NAMALWA (cell line): ENCODE results near the gene TMEM208.

Experiments used
- DNase-seq: peaks from one replicate; pipeline ENCODE4 v3.0.0-alpha.2; 2015; ENCODE audit warnings: low spot score

Gene TMEM208

DNA sequence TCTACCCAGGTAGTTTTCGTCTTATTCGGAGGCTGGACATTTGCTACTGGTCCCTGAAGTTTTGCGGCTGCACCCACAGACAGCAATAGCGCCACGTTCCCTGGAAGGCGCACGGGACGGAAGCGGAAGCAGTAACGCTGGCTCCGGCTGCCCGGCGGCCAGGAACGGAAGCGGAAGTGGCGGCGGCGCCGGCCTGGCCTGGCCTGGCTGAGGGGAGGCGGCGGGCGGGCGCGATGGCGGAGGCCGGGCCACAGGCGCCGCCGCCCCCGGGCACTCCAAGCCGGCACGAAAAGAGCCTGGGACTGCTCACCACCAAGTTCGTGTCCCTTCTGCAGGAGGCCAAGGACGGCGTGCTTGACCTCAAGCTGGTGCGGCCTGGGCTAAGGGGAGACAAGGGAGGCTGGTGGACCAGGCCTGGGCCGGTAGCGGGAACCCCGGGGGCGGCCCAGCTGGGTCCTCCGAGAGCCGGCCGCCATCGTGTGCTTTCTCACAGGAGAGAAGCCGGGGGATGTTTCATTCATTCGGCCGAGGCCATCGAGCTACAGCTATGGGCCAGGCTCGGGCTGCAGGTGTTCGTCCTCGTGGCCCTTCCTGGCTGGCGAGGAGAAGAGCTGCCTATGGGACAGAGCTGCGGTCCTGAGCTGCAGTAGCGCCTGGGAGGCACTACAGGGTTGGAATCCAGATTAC lies 34.8 kb upstream of the TMEM208 start, which contains the start of gene E2F4:
TSS of gene E2F4 (plus strand) at position 161 of the 687 bp plus-strand sequence. CDS start at position 234, 73 bp downstream.
- DNase-seq, result peak; percentile 93

DNA sequence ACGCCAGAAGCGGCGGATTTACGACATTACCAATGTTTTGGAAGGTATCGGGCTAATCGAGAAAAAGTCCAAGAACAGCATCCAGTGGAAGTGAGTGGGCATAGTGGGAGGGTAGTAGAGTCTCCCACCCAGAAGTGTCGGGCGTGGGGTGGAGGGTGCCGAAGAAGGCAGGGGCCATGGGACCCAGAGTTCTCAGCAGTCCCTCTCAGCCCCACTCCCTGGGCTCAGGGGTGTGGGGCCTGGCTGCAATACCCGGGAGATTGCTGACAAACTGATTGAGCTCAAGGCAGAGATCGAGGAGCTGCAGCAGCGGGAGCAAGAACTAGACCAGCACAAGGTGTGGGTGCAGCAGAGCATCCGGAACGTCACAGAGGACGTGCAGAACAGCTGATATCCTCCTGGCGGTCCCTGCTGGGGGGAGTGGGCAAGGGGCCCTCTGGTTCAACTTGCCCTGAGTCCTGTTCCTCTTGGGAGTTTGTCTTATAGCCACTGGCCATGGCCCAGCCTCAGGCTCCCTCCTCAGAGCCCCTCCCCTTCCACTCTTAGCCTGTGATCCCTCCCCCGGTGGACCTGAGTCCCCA lies 34.1 kb upstream of the TMEM208 start:
- DNase-seq, result no peak

DNA sequence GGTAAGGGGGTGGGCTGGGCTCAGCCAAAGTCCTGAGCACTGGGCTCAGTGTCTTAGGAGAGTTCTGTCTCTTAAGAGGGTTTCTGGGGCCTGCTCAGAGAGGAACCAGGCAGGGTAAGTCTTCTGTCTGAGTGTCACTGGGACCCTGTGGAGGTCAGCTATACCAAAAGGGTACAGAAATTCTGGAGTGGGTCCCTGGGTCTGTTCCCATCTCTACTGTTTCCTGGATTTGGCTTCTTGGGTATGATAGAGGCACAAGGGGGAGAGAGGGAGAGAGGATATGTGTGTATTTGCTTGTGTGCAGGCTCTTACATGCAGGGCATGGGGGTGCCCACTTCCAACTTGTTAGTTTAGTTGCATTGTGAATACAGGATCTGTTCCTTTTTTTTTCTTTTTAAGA lies 33.4 kb upstream of the TMEM208 start:
- DNase-seq, result no peak

DNA sequence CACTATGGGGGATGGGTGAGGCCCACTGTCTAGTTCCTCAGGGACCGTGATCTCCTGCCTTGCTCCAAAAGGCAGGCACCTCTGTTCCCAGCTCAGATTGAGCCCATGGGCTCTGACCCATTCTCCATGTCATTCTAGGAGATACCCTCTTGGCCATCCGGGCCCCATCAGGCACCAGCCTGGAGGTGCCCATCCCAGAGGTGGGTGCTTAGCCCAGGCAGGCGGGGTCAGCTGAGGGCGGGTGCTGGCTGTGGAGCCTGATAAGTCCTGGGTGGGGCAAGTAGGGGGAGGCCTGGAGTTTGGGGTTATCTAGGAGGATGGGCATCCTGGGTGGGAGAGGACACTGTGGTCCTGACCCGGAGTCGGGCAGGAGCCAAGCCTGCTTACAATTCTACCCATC lies 32.7 kb upstream of the TMEM208 start:
- DNase-seq, result no peak

- no peak for DNase-seq
These were observed 31.3 kb upstream of the TMEM208 start for GRCh38 chr16:67195676-67196075.

GRCh38 chr16:67196881-67197280 lies 30.0 kb upstream of the TMEM208 start:
- DNase-seq, result no peak

- no peak for DNase-seq
These were observed 29.2 kb upstream of the TMEM208 start for GRCh38 chr16:67197704-67198103.

GRCh38 chr16:67198238-67198734 lies 28.6 kb upstream of the TMEM208 start:
- DNase-seq, result peak; percentile 63

GRCh38 chr16:67199011-67199807 lies 27.7 kb upstream of the TMEM208 start, which contains the start of gene ELMO3:
Gene ELMO3 (plus strand): TSS chr16:67199131. CDS start chr16:67199327, 196 bp downstream.
- DNase-seq, result no peak

- no peak for DNase-seq
These were observed 27.1 kb upstream of the TMEM208 start for GRCh38 chr16:67199808-67200198.

DNA sequence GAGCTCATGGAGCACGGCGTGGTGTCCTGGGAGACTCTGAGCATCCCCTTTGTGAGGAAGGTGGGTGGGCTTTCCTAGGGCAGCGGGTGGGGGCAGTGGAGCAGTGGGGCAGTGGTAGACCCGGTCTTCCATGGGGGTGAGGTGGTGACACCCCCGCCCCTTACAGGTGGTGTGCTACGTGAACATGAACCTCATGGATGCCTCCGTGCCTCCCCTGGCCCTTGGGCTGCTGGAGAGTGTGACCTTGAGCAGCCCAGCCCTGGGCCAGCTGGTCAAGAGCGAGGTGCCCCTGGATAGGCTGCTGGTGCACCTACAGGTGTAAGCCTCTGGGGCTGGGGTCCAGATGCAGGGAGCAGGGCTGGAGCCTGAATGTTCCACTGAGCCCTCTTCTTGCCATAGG lies 26.4 kb upstream of the TMEM208 start:
- no peak for DNase-seq

DNA sequence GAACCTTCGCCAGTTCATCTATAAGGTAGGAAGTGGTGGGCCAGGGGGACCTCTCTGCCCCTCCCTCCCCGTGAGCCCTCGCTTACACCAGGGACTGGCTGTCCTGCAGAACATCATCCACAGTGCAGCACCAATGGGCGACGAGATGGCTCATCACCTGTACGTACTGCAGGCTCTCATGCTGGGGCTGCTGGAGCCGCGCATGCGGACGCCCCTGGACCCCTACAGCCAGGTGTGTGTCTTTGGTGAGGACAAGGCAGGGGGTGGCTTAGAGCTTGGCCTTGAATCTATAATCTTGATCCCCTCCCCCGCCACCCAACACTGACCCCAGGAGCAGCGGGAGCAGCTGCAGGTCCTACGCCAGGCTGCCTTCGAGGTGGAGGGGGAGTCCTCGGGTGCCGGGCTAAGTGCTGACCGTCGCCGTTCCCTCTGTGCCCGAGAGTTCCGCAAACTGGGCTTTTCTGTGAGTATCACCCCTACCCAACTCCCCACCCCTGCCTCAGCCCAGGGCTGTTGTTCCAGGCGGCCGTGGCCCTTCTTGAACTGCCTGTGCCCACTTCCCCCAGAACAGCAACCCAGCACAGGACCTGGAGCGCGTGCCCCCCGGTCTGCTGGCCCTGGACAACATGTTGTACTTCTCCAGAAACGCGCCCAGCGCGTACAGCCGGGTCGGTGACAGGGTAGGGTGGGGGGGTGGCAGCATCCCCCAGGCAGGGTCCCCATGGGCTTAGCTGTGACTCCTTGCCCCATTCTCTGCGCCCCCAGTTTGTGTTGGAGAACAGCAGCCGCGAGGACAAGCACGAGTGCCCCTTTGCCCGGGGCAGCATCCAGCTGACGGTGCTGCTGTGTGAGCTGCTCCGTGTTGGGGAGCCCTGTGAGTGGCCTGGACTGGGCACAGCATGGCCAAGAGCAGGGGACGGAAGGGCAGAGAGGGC lies 25.3 kb upstream of the TMEM208 start:
- no peak for DNase-seq

- no peak for DNase-seq
These were observed 24.5 kb upstream of the TMEM208 start for GRCh38 chr16:67202426-67202825.

GRCh38 chr16:67202956-67203493 lies 23.9 kb upstream of the TMEM208 start:
- DNase-seq, result no peak

- DNase-seq, result no peak
These were observed 22.9 kb upstream of the TMEM208 start for GRCh38 chr16:67204076-67204475.

GRCh38 chr16:67206129-67206837 lies 20.6 kb upstream of the TMEM208 start:
- no peak for DNase-seq

GRCh38 chr16:67206838-67207248 lies 20.1 kb upstream of the TMEM208 start:
- no peak for DNase-seq

- DNase-seq, result no peak
These were observed 19.5 kb upstream of the TMEM208 start for GRCh38 chr16:67207249-67208091.

- no peak for DNase-seq
These were observed 18.6 kb upstream of the TMEM208 start for GRCh38 chr16:67208154-67208896.
